Kidney glomerular epithelial cell (primary cell): Measurements from ENCODE around the gene EGLN2.
"Not testable (repeated sequence)": the region's sequence is repeated elsewhere in the genome, so short reads cannot be mapped to it uniquely, and the experiment has no call there.

Source experiments
- DNase-seq: peaks from one replicate; lab custom pipeline; 2025; lab: John Stamatoyannopoulos, UW

EGLN2 gene

DNA sequence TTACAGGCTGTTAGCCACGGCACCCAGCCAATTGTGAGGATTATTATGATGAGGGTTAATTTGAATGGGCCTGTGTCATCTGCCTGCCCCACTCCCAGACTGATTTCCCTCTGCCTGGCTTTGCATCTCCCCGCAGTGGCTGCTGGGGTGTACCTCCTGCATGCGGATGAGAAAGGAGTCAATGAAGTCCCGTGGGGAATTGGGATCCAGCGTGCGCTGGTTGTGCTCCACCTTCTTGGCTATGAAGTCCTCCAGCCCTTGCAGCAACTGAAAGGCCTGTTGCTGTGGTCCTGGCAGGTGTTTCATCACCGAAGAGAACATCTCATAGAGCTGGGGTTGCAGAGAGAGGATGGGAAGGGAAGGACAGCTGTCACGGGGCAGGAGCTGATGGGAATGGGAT lies 47.7 kb downstream of the EGLN2 start:
- DNase-seq, result not testable (repeated sequence)

DNA sequence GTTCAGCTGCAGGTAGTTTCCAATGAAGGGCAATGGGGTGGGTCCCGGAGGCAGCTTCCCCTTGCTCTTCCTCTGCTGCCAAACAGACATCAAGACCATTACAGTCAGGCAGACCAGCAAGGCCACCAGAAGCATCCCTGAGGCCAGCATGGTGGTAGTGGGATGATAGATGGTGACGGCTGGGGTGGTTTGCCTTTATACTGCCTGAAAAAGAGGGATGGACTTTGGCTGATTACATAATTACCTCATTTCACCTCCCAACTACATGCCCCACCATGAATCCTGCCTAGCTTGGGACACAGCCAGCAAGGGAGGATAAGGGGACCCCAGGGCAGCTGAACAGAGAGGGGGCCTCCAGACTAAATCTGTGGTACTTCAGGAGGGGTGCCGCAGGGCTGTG lies 51.3 kb downstream of the EGLN2 start, which contains the start of gene CYP2A6:
TSS of gene CYP2A6 (minus strand) at position 171 of the 400 bp plus-strand sequence. CDS start at position 150, 21 bp downstream.
- not testable (repeated sequence) for DNase-seq

DNA sequence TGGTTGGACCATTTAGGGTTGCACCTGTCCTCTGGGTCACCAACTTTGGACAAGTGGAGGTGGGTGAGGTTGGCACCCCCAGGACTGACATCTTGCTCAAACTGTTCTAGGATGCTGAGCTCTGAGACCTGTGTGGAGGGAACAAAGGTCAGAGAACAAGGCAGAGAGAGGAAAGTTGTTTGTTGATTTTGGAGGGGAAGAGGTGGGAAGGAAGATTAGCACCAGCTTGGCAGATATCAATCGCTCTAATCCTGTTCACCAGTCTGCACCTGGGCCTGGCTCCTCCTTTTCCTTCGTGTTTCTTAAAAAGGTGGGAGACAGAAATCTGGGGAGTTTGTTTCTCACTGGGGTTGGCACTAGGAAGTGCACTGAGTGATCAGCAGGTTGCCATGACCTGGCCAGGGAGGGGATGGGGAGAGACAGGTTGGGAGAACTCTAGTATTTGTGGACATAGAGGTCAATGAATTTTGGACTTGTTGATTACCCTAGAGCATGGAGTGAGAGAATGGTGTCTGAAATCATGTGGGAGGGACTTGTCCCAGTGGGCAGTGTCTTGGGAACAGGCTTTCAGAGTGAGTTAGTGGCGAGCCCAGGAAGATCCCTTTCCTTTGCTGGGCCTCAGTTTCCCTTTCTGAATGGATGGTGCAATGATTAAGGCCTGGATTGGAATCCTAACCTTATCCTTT lies 53.6 kb downstream of the EGLN2 start:
- DNase-seq, result not testable (repeated sequence)
